Duodenal mucosa (tissue), 2 donors: ENCODE results near the gene SSBP3.

Source experiments
- H3K27ac ChIP-seq: one replicate; pipeline ENCODE4 v1.7.0; 2013; ENCODE audit warnings: low read depth, low read length
- H3K27me3 ChIP-seq, 2 donors: one replicate each; pipeline ENCODE4 v1.7.0; 2013; ENCODE audit warnings: low read length in 2 of 2, control low read depth in 1 of 2; ENCODE audit not compliant: insufficient read depth in 2 of 2, control insufficient read depth in 1 of 2
- H3K36me3 ChIP-seq, 2 donors: one replicate each; pipeline ENCODE4 v1.7.0; 2013; ENCODE audit warnings: low read length in 2 of 2, control low read depth in 1 of 2; ENCODE audit not compliant: insufficient read depth in 2 of 2, control insufficient read depth in 1 of 2
- H3K4me1 ChIP-seq, 2 donors: one replicate each; pipeline ENCODE4 v1.7.0; 2013; ENCODE audit warnings: low read length in 2 of 2, control low read depth in 1 of 2; ENCODE audit not compliant: insufficient read depth in 2 of 2, control insufficient read depth in 1 of 2
- H3K4me3 ChIP-seq, 2 donors: one replicate each; pipeline ENCODE4 v1.7.0; 2013; ENCODE audit warnings: low read length in 2 of 2, low read depth in 1 of 2
- H3K9ac ChIP-seq, 2 donors: one replicate each; pipeline ENCODE4 v1.7.0; 2013; ENCODE audit warnings: low read length in 2 of 2, low read depth in 1 of 2
- H3K9me3 ChIP-seq, 2 donors: one replicate each; pipeline ENCODE4 v1.7.0; 2013; ENCODE audit warnings: low read length in 2 of 2, control low read depth in 1 of 2; ENCODE audit not compliant: control insufficient read depth in 1 of 2

SSBP3 gene

GRCh38 chr1:54345116-54345515 is 61.1 kb downstream of the SSBP3 start:
- Histone ChIP-seq H3K9ac (no peak overlapping the region), H3K27ac (no peak overlapping the region), H3K27me3 (no peaks in the 10 kb centered on the region), H3K4me3 (no peak overlapping the region), H3K9me3 (no peaks in the 10 kb centered on the region), H3K36me3 (peaks cover 0 to 7% of the 10 kb centered on the region in 2 donors), H3K4me1 (peaks cover 24 to 33% of the 10 kb centered on the region in 2 donors)

DNA sequence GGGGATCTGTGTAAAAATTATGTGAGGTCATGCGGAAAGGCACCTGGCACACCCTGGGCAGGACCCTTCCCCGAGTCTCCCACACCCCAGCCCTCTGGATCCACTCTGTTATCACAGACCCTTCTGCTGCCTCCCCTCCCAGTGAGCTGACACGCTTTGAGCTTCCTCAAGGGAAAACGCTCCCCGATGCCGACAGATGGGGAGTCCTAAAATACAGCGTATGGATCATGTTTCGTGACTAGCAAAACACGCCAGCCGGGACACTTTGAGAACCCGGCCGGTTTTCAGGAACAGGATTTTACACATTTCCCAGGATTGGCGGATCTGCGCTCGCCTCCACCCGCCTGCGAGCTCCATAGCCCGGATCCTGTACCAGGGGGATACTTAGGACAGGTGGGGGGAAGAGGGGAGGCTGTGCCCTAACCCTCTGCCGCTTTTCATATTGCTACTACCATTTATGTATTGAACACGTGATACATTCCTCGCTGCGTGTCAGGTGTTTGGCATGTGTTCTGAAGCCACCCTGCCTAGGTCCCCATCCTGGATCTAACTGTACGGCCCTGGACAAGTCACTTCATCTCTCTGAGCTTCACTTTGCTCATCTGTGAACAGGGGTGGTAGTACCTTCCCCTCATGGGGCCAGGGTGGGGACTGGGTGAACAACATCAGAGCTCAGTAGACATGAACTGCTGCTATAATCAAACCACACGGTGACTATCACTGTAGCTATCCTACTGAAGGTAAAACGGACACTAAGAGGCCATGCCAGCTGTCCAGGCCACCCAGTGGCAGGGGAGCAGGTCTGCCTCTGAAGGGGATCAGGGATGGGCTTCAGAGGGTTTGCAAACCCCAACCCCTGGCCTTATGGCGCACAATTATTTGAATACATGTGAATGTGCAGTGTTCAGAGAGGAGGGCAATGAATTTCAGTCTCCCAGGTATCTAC is 63.2 kb downstream of the SSBP3 start:
- Histone ChIP-seq H3K4me1 (peaks cover 18 to 29% of the 10 kb centered on the region in 2 donors), H3K27ac (no peak overlapping the region), H3K9me3 (no peaks in the 10 kb centered on the region), H3K36me3 (peaks cover 0 to 13% of the 10 kb centered on the region in 2 donors), H3K9ac (no peak overlapping the region), H3K27me3 (no peaks in the 10 kb centered on the region), H3K4me3 (no peak overlapping the region)

DNA sequence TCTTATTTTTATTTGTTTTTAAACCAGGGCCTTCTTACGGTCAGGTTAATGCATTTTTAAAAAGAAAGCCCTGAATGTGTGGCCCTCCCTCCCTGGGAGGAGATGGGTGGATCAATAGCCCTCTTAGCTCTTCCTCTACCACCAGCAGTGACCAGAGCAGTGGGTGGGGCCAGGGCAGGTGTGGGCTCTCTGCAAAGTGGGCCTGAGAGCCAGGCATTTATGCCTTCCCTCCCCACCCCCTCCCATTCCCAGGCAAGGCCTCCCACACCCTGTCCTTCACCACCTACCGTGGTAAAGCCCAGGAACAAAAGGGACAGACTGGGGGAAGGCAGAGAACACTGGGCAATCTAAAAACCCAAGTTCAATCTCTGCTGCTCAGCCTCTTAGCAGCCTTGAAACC is 63.9 kb downstream of the SSBP3 start:
- H3K4me3 ChIP-seq, result no peak overlapping the region
- H3K27me3 ChIP-seq, result no peaks in the 10 kb centered on the region
- H3K9me3 ChIP-seq, result no peaks in the 10 kb centered on the region
- H3K4me1 ChIP-seq, result peaks cover 15 to 24% of the 10 kb centered on the region in 2 donors
- H3K9ac ChIP-seq, result no peak overlapping the region
- H3K36me3 ChIP-seq, result peaks cover 0 to 13% of the 10 kb centered on the region in 2 donors
- H3K27ac ChIP-seq, result no peak overlapping the region

- no peaks in the 10 kb centered on the region for H3K9me3 ChIP-seq
- no peak overlapping the region for H3K27ac ChIP-seq
- H3K4me1 ChIP-seq, result peaks cover 14 to 27% of the 10 kb centered on the region in 2 donors
- H3K9ac ChIP-seq, result no peak overlapping the region
- no peak overlapping the region for H3K4me3 ChIP-seq
- peaks cover 0 to 17% of the 10 kb centered on the region in 2 donors for H3K36me3 ChIP-seq
- no peaks in the 10 kb centered on the region for H3K27me3 ChIP-seq
These were observed 64.4 kb downstream of the SSBP3 start for GRCh38 chr1:54341763-54342162.

DNA sequence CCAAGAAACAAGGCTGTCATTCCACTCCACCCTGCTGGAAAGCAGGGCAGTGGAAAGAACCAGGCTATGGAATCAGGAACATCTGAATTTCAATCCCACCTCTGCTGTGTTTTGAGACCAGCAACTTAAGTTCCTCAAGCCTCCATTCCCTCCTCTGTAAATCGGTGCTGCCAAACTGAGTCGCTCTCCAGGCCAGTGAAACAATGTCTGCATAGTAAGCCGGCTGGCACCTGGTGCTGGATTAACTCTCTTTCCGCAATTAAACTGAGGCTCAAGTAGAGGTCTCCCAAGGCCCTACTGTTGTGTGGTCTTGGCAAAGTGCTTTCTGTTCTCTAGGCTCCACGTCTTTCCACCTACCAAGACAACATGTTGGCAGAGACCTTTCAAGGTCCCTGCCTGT is 65.3 kb downstream of the SSBP3 start:
- Histone ChIP-seq H3K27ac (no peak overlapping the region), H3K27me3 (no peaks in the 10 kb centered on the region), H3K9me3 (no peaks in the 10 kb centered on the region), H3K9ac (no peak overlapping the region), H3K36me3 (peaks cover 0 to 20% of the 10 kb centered on the region in 2 donors), H3K4me1 (peaks cover 16 to 33% of the 10 kb centered on the region in 2 donors), H3K4me3 (no peak overlapping the region)

GRCh38 chr1:54340434-54340833 is 65.8 kb downstream of the SSBP3 start:
- Histone ChIP-seq H3K9me3 (no peaks in the 10 kb centered on the region), H3K4me1 (peaks cover 18 to 35% of the 10 kb centered on the region in 2 donors), H3K27me3 (no peaks in the 10 kb centered on the region), H3K27ac (no peak overlapping the region), H3K4me3 (no peak overlapping the region), H3K9ac (no peak overlapping the region), H3K36me3 (peaks cover 0 to 23% of the 10 kb centered on the region in 2 donors)

DNA sequence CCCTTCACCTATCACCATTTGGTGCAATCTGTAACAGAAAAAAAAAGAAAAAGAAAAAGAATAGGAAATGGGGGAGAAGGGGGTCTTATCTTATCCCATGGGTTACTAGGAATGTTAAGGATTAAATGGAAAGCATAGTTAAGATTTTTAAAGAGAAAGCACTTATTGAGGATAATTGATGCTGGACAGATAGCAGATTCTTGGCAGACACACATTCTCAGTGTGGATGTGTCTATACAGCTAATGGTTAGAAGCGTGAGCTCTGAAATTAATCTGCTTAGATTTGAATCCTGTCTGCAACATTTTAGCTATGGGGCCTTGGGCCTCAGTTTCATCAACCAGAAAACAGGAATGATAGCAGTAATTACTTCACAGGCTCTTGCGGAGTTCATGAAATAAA is 67.1 kb downstream of the SSBP3 start:
- Histone ChIP-seq H3K4me3 (no peak overlapping the region), H3K9ac (no peak overlapping the region), H3K9me3 (no peaks in the 10 kb centered on the region), H3K4me1 (peaks cover 18 to 41% of the 10 kb centered on the region in 2 donors), H3K36me3 (peaks cover 0 to 19% of the 10 kb centered on the region in 2 donors), H3K27me3 (no peaks in the 10 kb centered on the region), H3K27ac (no peak overlapping the region)

DNA sequence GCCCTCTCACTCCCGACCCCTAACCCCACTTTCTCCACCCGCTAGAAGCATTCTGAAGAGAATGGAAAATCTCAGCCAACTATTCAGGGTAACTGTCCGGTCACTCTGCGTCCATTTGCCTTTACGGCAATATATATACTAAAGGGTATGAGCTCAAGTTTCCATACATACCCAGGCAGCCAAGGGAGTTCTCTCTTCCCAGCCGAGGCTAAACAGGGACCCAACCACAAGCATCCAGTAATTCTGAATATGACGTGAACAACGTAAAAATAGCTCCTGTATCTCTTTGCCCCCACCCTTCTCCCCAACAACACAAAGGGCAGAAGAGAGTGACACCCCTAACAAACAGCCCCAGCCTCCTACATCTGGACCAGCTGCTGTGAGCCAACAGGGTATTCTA is 67.7 kb downstream of the SSBP3 start:
- Histone ChIP-seq H3K4me3 (no peak overlapping the region), H3K36me3 (peaks cover 0 to 19% of the 10 kb centered on the region in 2 donors), H3K27ac (no peak overlapping the region), H3K9me3 (no peaks in the 10 kb centered on the region), H3K9ac (no peak overlapping the region), H3K4me1 (peaks cover 18 to 41% of the 10 kb centered on the region in 2 donors), H3K27me3 (no peaks in the 10 kb centered on the region)

GRCh38 chr1:54337928-54338327 is 68.3 kb downstream of the SSBP3 start:
- Histone ChIP-seq H3K27ac (no peak overlapping the region), H3K36me3 (peaks cover 0 to 19% of the 10 kb centered on the region in 2 donors), H3K27me3 (no peaks in the 10 kb centered on the region), H3K9ac (no peak overlapping the region), H3K4me1 (peaks cover 20 to 43% of the 10 kb centered on the region in 2 donors), H3K4me3 (no peak overlapping the region), H3K9me3 (no peaks in the 10 kb centered on the region)

DNA sequence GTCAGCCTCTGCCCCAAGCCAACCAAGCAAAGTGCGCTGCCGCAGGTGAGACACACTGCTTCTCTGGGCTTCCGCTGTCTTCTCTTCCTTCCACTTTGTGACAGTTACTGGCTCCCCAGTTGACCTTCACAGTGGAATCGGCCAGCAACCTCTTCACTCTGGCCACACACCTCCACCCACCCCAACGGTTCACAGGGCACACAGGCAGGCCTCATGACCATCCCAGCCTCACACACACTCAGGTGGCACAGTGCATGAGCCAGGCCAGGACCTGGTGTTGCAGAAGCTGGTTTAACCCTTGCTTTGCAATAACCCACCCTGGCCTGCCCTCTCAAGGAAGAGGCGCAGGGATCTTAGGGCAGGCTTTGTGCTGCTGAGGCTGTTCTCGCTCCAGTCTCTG is 69.2 kb downstream of the SSBP3 start:
- Histone ChIP-seq H3K27ac (no peak overlapping the region), H3K36me3 (peaks cover 0 to 19% of the 10 kb centered on the region in 2 donors), H3K4me1 (peaks cover 22 to 45% of the 10 kb centered on the region in 2 donors), H3K27me3 (no peaks in the 10 kb centered on the region), H3K4me3 (no peak overlapping the region), H3K9ac (no peak overlapping the region), H3K9me3 (no peaks in the 10 kb centered on the region)
